KMS-11 (cell line): ENCODE measurements around the gene OR2T33.
"Not testable (repeated sequence)": the region's sequence is repeated elsewhere in the genome, so short reads cannot be mapped to it uniquely, and the experiment has no call there.

Experiments
- H2AFZ ChIP-seq: fragments of 200-600 bp; sonication (generic); 2 replicates; pipeline ENCODE4 v1.6.1; 2016; ENCODE audit warnings: antibody characterized with exemption, mixed run types, low read depth
- H3K27ac ChIP-seq: fragments of 200-600 bp; sonication (generic); 2 replicates; pipeline ENCODE4 v1.6.1; 2016; ENCODE audit warnings: mild to moderate bottlenecking, mixed run types
- H3K27me3 ChIP-seq: fragments of 200-600 bp; sonication (generic); 2 replicates; pipeline ENCODE4 v1.6.1; 2017; ENCODE audit warnings: mild to moderate bottlenecking, low read depth, mixed run types, moderate library complexity; ENCODE audit not compliant: insufficient read depth
- H3K36me3 ChIP-seq: fragments of 200-600 bp; sonication (generic); 2 replicates; pipeline ENCODE4 v1.6.1; 2017; ENCODE audit warnings: mild to moderate bottlenecking, mixed run types; ENCODE audit not compliant: insufficient read depth
- H3K4me1 ChIP-seq: fragments of 200-600 bp; sonication (generic); 2 replicates; pipeline ENCODE4 v1.6.1; 2016; ENCODE audit warnings: mild to moderate bottlenecking, low read depth, mixed run types; ENCODE audit not compliant: poor library complexity, severe bottlenecking
- H3K4me2 ChIP-seq: fragments of 200-600 bp; sonication (generic); 2 replicates; pipeline ENCODE4 v1.7.0; 2016; ENCODE audit warnings: mild to moderate bottlenecking, mixed run types
- H3K4me3 ChIP-seq: fragments of 200-600 bp; sonication (generic); IDR thresholded peaks from 2 replicates; pipeline ENCODE4 v1.6.1; 2017; ENCODE audit warnings: low read depth, low read length, mixed read lengths; ENCODE audit not compliant: insufficient read depth
- H3K79me2 ChIP-seq: fragments of 200-600 bp; sonication (generic); 2 replicates; pipeline ENCODE4 v1.6.1; 2016; ENCODE audit warnings: low read depth, mixed run types; ENCODE audit not compliant: insufficient read depth
- H3K9ac ChIP-seq: fragments of 200-600 bp; sonication (generic); 2 replicates; pipeline ENCODE4 v1.6.1; 2016; ENCODE audit warnings: mild to moderate bottlenecking, mixed run types
- H4K20me1 ChIP-seq: fragments of 200-600 bp; sonication (generic); 2 replicates; pipeline ENCODE4 v1.6.1; 2016; ENCODE audit warnings: mild to moderate bottlenecking, mixed run types; ENCODE audit not compliant: insufficient read depth
- TF ChIP-seq, protein P1 (sequence below): fragments of 200-600 bp; sonication (generic); conservative IDR thresholded peaks from 2 replicates; pipeline ENCODE4 v1.6.1; 2017; ENCODE audit warnings: low read depth, mild to moderate bottlenecking, antibody characterized with exemption, low read length, moderate library complexity, mixed read lengths

OR2T33 gene, protein sequence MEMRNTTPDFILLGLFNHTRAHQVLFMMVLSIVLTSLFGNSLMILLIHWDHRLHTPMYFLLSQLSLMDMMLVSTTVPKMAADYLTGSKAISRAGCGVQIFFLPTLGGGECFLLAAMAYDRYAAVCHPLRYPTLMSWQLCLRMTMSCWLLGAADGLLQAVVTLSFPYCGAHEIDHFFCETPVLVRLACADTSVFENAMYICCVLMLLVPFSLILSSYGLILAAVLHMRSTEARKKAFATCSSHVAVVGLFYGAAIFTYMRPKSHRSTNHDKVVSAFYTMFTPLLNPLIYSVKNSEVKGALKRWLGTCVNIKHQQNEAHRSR

DNA sequence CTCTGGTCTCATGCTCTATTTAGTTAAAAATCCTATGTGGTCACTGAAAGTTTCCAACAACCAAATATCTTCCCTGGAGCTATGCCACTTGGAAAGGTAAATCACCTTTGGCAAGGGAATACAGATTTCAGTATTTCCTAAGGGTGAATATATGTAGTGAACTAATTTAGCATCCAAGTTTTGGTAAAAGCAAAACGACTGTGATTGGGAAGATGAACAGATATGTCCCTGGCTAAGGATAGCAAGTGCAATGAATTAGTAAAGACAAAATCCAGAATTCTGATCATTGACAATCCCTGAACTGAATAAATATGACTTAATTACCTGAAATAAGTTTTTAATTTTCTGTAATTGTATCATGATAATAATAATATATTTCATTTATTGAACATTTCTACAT, at the start of gene OR2T33:
TSS of gene OR2T33 (minus strand) at position 101 of the 400 bp plus-strand sequence. CDS start 4,162 bp downstream, outside the sequence.
- Histone ChIP-seq H3K27ac (no peak within 1 kb of the TSS), H3K79me2 (no peaks in the 10 kb centered on the region), H3K36me3 (no peaks in the 10 kb centered on the region), H3K27me3 (no peaks in the 10 kb centered on the region), H4K20me1 (no peaks in the 10 kb centered on the region), H3K9ac (no peak within 1 kb of the TSS), H3K4me2 (no peak within 1 kb of the TSS), H2AFZ (no peak within 1 kb of the TSS), H3K4me1 (no peaks in the 10 kb centered on the region), H3K4me3 (no peak within 1 kb of the TSS)
- TF ChIP-seq, protein P1, sequence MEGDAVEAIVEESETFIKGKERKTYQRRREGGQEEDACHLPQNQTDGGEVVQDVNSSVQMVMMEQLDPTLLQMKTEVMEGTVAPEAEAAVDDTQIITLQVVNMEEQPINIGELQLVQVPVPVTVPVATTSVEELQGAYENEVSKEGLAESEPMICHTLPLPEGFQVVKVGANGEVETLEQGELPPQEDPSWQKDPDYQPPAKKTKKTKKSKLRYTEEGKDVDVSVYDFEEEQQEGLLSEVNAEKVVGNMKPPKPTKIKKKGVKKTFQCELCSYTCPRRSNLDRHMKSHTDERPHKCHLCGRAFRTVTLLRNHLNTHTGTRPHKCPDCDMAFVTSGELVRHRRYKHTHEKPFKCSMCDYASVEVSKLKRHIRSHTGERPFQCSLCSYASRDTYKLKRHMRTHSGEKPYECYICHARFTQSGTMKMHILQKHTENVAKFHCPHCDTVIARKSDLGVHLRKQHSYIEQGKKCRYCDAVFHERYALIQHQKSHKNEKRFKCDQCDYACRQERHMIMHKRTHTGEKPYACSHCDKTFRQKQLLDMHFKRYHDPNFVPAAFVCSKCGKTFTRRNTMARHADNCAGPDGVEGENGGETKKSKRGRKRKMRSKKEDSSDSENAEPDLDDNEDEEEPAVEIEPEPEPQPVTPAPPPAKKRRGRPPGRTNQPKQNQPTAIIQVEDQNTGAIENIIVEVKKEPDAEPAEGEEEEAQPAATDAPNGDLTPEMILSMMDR: no peak

DNA sequence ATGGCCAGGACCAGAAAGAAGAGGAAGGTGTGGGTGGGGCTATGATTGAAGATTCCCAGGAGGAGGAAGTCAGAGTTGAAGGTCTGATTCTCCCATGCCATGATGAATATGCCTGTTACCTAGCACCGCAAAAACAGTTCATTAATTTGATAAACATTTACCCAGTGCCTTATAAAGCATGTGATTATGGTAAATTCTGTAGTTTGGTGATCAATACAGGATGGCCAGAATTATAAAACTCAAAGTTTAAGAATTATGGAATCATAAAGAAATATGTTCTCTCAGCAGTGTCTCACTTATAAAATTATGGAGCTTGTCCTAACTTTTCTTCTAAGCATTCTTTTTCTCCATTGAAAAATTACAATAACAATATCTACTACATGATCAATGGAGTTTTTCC, 46.7 kb upstream of the OR2T33 start, which contains the start of gene OR2M7:
TSS of gene OR2M7 (minus strand) at position 101 of the 400 bp plus-strand sequence. CDS start at position 101, 0 bp downstream.
- Histone ChIP-seq H3K9ac (no peak within 1 kb of the TSS), H2AFZ (no peak within 1 kb of the TSS), H3K4me2 (no peak within 1 kb of the TSS), H3K79me2 (no peaks in the 10 kb centered on the region), H3K4me3 (no peak within 1 kb of the TSS), H4K20me1 (no peaks in the 10 kb centered on the region), H3K4me1 (no peaks in the 10 kb centered on the region), H3K27ac (no peak within 1 kb of the TSS), H3K36me3 (no peaks in the 10 kb centered on the region), H3K27me3 (no peaks in the 10 kb centered on the region)
- TF ChIP-seq, protein P1: no peak

DNA sequence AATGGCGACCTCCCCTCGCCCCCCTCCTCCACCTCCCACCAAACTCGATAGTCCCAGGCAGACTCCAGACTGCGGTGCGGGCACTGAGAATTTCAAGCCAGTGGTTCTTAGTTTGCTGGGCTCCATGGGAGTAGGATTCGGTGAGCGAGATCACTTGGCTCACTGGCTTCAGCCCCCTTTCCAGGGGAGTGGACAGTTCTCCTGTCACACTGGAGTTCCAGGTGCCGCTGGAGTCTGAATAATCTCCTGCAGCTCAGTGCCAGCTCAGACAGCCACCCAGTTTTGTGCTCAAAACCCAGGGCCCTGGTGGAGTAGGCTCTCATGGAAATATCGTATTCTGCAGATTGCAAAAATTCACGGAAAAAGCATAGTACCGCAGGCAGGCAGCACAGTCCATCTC, 39.0 kb upstream of the OR2T33 start:
- no peaks in the 10 kb centered on the region for H3K4me1 ChIP-seq
- H3K79me2 ChIP-seq: no peaks in the 10 kb centered on the region
- TF ChIP-seq, protein P1: no peak
- H3K36me3 ChIP-seq: no peaks in the 10 kb centered on the region
- H3K27ac ChIP-seq: no peak overlapping the region
- H4K20me1 ChIP-seq: no peaks in the 10 kb centered on the region
- no peaks in the 10 kb centered on the region for H3K27me3 ChIP-seq
- H3K4me3 ChIP-seq: no peak overlapping the region
- H3K4me2 ChIP-seq: no peak overlapping the region
- H3K9ac ChIP-seq: no peak overlapping the region
- no peak overlapping the region for H2AFZ ChIP-seq

DNA sequence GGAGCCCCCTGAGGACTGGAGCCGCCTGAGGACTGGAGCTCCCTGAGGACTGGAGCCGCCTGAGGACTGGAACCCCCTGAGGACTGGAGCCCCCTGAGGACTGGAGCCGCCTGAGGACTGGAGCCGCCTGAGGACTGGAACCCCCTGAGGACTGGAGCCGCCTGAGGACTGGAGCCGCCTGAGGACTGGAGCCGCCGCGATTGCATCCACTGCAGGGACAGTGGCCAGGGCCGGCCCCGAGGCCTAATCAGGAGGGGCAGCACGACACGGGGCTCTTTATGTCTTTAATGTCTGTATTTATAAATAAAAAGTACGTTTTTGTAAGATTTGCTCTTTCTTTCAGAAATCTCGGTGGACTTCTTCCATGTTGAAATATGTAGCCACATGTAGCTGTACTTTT, 29.0 kb upstream of the OR2T33 start:
- H3K4me3 ChIP-seq, H4K20me1 ChIP-seq, H3K9ac ChIP-seq, H3K36me3 ChIP-seq, H3K27me3 ChIP-seq, H3K27ac ChIP-seq, H3K4me2 ChIP-seq, H3K79me2 ChIP-seq, H2AFZ ChIP-seq, H3K4me1 ChIP-seq: not testable (repeated sequence)

DNA sequence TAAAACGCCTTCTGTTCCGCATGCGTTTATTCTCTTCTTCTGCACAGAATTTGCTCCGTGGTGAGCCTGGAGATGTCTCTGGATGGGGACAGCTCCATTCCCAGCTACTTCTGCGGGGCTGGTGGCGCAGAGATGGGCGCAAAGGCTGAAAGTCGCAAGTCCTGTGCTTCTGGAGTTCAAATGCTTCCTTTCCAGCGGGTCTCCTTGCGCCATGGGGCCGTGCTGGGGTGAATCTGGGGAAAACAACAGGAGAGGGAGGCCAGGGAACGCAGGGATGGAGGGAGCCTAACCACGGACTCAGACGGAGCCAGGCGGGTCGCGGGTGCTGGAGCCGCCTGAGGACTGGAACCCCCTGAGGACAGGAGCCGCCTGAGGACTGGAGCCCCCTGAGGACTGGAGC, 28.3 kb upstream of the OR2T33 start:
- Histone ChIP-seq H3K4me1 (no peaks in the 10 kb centered on the region), H2AFZ (no peak overlapping the region), H4K20me1 (no peaks in the 10 kb centered on the region), H3K27ac (no peak overlapping the region), H3K79me2 (no peaks in the 10 kb centered on the region), H3K9ac (no peak overlapping the region), H3K4me3 (no peak overlapping the region), H3K36me3 (no peaks in the 10 kb centered on the region), H3K4me2 (no peak overlapping the region), H3K27me3 (no peaks in the 10 kb centered on the region)
- TF ChIP-seq, protein P1: no peak

DNA sequence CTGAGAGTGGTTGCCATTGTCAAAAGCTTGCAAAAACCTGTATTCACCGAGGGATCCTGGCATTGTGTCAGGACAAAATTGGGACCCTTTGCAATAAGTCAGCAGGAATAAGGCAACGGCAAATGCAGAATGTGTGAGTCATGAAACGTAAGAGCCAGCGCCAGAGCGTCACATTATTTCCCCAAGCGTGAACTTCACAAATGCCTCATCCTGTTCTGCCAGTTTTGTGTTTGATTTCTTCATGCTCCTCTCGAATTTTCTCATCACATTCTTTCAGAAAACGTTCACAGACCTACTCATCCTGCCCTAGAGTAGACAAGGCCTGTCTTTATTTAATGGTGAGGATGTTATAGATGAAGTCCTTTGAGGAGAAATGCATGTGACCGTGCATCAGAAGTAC, 27.9 kb upstream of the OR2T33 start:
- not testable (repeated sequence) for H3K4me2 ChIP-seq, H3K36me3 ChIP-seq, H3K79me2 ChIP-seq, H3K27me3 ChIP-seq, H3K4me3 ChIP-seq, H3K4me1 ChIP-seq, H2AFZ ChIP-seq, H3K27ac ChIP-seq, H4K20me1 ChIP-seq, H3K9ac ChIP-seq
